Fibroblast of mammary gland (primary cell): Measurements from ENCODE around the gene FAM114A1.

ENCODE experiments used
- DNase-seq: peaks from one replicate; pipeline ENCODE4 v3.0.0-alpha.2; 2010; ENCODE audit warnings: low read depth
- H3K4me3 ChIP-seq: 2 replicates; pipeline ENCODE4 v1.5.1; 2011; ENCODE audit warnings: low read depth, mild to moderate bottlenecking, low read length, moderate library complexity; ENCODE audit not compliant: control insufficient read depth
- CTCF ChIP-seq: conservative IDR thresholded peaks from 2 replicates; pipeline ENCODE4 v1.5.1; 2011; ENCODE audit warnings: low read depth, low read length, inconsistent platforms; ENCODE audit not compliant: control insufficient read depth, insufficient read depth

FAM114A1 gene

GRCh38 chr4:38965866-38966265, 98.3 kb downstream of the FAM114A1 start:
- no peak overlapping the region for H3K4me3 ChIP-seq
- TF ChIP-seq CTCF: no peak
- no peak for DNase-seq

GRCh38 chr4:38967260-38968095, 99.9 kb downstream of the FAM114A1 start:
- TF ChIP-seq CTCF: no peak
- H3K4me3 ChIP-seq: no peak overlapping the region
- peak; percentile 97 for DNase-seq

GRCh38 chr4:38968668-38969067, 101.1 kb downstream of the FAM114A1 start:
- DNase-seq: no peak
- no peak overlapping the region for H3K4me3 ChIP-seq
- TF ChIP-seq CTCF: no peak

GRCh38 chr4:38976308-38976707, 108.7 kb downstream of the FAM114A1 start:
- H3K4me3 ChIP-seq: no peak overlapping the region
- DNase-seq: no peak
- no peak for TF ChIP-seq CTCF

- no peak overlapping the region for H3K4me3 ChIP-seq
- TF ChIP-seq CTCF: no peak
- no peak for DNase-seq
Measured at GRCh38 chr4:38979081-38979480, 111.5 kb downstream of the FAM114A1 start.

- H3K4me3 ChIP-seq: no peak overlapping the region
- TF ChIP-seq CTCF: no peak
- DNase-seq: no peak
Measured at GRCh38 chr4:38979511-38980230, 112.1 kb downstream of the FAM114A1 start.
